B cell (primary cell): ENCODE results near the gene PGGHG. TPM values are rescaled to one million over a fixed set of nuclear protein-coding genes. Genes with fewer than 3 reads are reported as not detected.

Experiments used
- ATAC-seq: fragments of 200-7000 bp; cut with Tn5 transposase; one replicate; pipeline ENCODE4 v1.10.0; 2021; ENCODE audit warnings: low read depth, mild to moderate bottlenecking, moderate number of reproducible peaks, moderate library complexity
- CTCF ChIA-PET: fragments of 350-600 bp; sonication (Branson Sonifier 250); formaldehyde crosslinking; loops from one replicate; lab custom pipeline; 2021; ENCODE audit warnings: antibody characterized with exemption, inconsistent platforms; lab: Charles Lee
- POLR2A ChIA-PET: fragments of 350-600 bp; sonication (Branson Sonifier 250); formaldehyde crosslinking; loops from one replicate; lab custom pipeline; 2021; ENCODE audit warnings: antibody characterized with exemption; lab: Charles Lee
- DNase-seq: peaks from one replicate; pipeline ENCODE4 v3.0.0; 2013
- H2AFZ ChIP-seq: 2 replicates; pipeline ENCODE4 v1.6.1; 2012; ENCODE audit warnings: mild to moderate bottlenecking, low read depth, low read length; ENCODE audit not compliant: insufficient read depth, poor library complexity, severe bottlenecking
- H3K27ac ChIP-seq, 2 donors: 1 replicate in 1 of 2; 2 replicates in 1 of 2; pipeline ENCODE4 v1.5.1; 2012 to 2013; ENCODE audit warnings: low read length in 2 of 2, mild to moderate bottlenecking in 2 of 2, moderate library complexity in 1 of 2
- H3K27me3 ChIP-seq, 4 experiments: fragments of 200-600 bp in 1 of 4; sonication (generic) in 1 of 4; replicated peaks in 1 of 4; 1 replicate in 2 of 4; 2 replicates in 2 of 4; pipeline versions ENCODE4 v1.6.1 to v1.7.0; 2013 to 2016; ENCODE audit warnings: low read length in 3 of 4, mild to moderate bottlenecking in 2 of 4, mixed read lengths in 1 of 4, moderate library complexity in 1 of 4; ENCODE audit not compliant: insufficient read depth in 4 of 4, control insufficient read depth in 3 of 4; ENCODE audit errors: control extremely low read depth in 1 of 4
- H3K36me3 ChIP-seq, 2 experiments: replicated peaks in 1 of 2; 1 replicate in 1 of 2; 2 replicates in 1 of 2; pipeline versions ENCODE4 v1.6.1 to v1.7.1; 2013; ENCODE audit warnings: low read length in 1 of 2; ENCODE audit not compliant: insufficient read depth in 2 of 2, control insufficient read depth in 1 of 2; ENCODE audit errors: control extremely low read depth in 1 of 2, extremely low read depth in 1 of 2
- H3K4me1 ChIP-seq, 2 donors: fragments of 200-600 bp in 1 of 2; sonication (generic) in 1 of 2; 1 replicate in 1 of 2; 2 replicates in 1 of 2; pipeline versions ENCODE4 v1.5.1 to v1.6.1; 2013 to 2017; ENCODE audit warnings: low read length in 2 of 2; ENCODE audit not compliant: control insufficient read depth in 2 of 2, insufficient read depth in 2 of 2
- H3K4me2 ChIP-seq: replicated peaks from 2 replicates; pipeline ENCODE3; 2012; ENCODE audit warnings: mild to moderate bottlenecking, low read depth, low read length; ENCODE audit not compliant: poor library complexity, severe bottlenecking
- H3K4me3 ChIP-seq, 5 experiments: fragments of 200-600 bp in 1 of 5; sonication (generic) in 1 of 5; 1 replicate in 3 of 5; 2 replicates in 2 of 5; pipeline versions ENCODE4 v1.5.1 to v1.7.0; 2011 to 2016; ENCODE audit warnings: low read length in 4 of 5, mild to moderate bottlenecking in 4 of 5, low read depth in 2 of 5, control low read depth in 1 of 5, moderate library complexity in 1 of 5; ENCODE audit not compliant: insufficient read depth in 1 of 5; ENCODE audit errors: control extremely low read depth in 1 of 5, extremely low read depth in 1 of 5
- H3K79me2 ChIP-seq: fragments of 200-600 bp; sonication (generic); one replicate; pipeline ENCODE4 v1.6.0; 2016; ENCODE audit warnings: low read length; ENCODE audit not compliant: control insufficient read depth, insufficient read depth
- H3K9ac ChIP-seq: fragments of 200-600 bp; sonication (generic); 2 replicates; pipeline ENCODE4 v1.6.1; 2017; ENCODE audit warnings: mild to moderate bottlenecking, low read length, moderate library complexity
- H3K9me3 ChIP-seq, 3 donors: one replicate each; pipeline versions ENCODE4 v1.6.1 to v1.7.1; 2013; ENCODE audit warnings: low read length in 2 of 3; ENCODE audit not compliant: control insufficient read depth in 2 of 3, insufficient read depth in 1 of 3; ENCODE audit errors: control extremely low read depth in 1 of 3
- H4K20me1 ChIP-seq: 2 replicates; pipeline ENCODE4 v1.6.0; 2012; ENCODE audit warnings: mild to moderate bottlenecking, low read length; ENCODE audit not compliant: insufficient read depth, control insufficient read depth, poor library complexity, severe bottlenecking
- H3K27ac Mint-ChIP-seq: one replicate; pipeline ENCODE4 v1.8.0; 2021; ENCODE audit warnings: mixed read lengths
- H3K27me3 Mint-ChIP-seq: one replicate; pipeline ENCODE4 v1.8.0; 2021; ENCODE audit warnings: mixed read lengths
- H3K4me1 Mint-ChIP-seq: one replicate; pipeline ENCODE4 v1.8.0; 2021; ENCODE audit warnings: mixed read lengths
- H3K4me3 Mint-ChIP-seq: one replicate; pipeline ENCODE4 v1.8.0; 2021; ENCODE audit warnings: mixed read lengths
- H3K9me3 Mint-ChIP-seq: one replicate; pipeline ENCODE4 v1.8.0; 2022; ENCODE audit warnings: mixed read lengths; ENCODE audit not compliant: insufficient read depth
- EZH2 ChIP-seq: IDR thresholded peaks from 2 replicates; pipeline ENCODE4 v1.6.1; 2012; ENCODE audit warnings: borderline replicate concordance, low read depth, mild to moderate bottlenecking, moderate library complexity, low read length; ENCODE audit not compliant: insufficient read depth, poor library complexity, severe bottlenecking
- WGBS: methylation state at CpG from one replicate; pipeline ENCODE4 v1.1.5; 2013; ENCODE audit warnings: missing lambda C conversion rate; ENCODE audit not compliant: insufficient coverage; 5-methylcytosine and 5-hydroxymethylcytosine counted together
- intact Hi-C: fragments of 100-400 bp; cut with micrococcal nuclease; formaldehyde crosslinking; loops from one replicate; pipeline ENCODE4 v1.10.0; 2022
- polyA plus RNA-seq: library from polyadenylated mRNA; depleted of rRNA; stranded (reverse); fragments of >200 nt; gene quantifications from 2 replicates; pipeline ENCODE4 v1.2.3, GENCODE V29; 2012
- total RNA-seq, 2 donors: library from RNA; stranded (reverse); fragments of 120-200 nt in 1 of 2; gene quantifications; 1 replicate in 1 of 2; 2 replicates in 1 of 2; pipeline versions ENCODE4 v1.2.3 to v1.2.4, GENCODE V29; 2013 to 2022
- TF ChIP-seq, protein P1 (sequence below): fragments of 200-600 bp; IDR thresholded peaks from one replicate; pipeline ENCODE4 v1.8.0; 2022; ENCODE audit warnings: antibody characterized with exemption, mild to moderate bottlenecking

The PGGHG gene
- total and polyA plus RNA-seq, 2 donors (not counting 1 experiment from before 2014, with no cell fraction given) = 159 to 264 TPM

DNA sequence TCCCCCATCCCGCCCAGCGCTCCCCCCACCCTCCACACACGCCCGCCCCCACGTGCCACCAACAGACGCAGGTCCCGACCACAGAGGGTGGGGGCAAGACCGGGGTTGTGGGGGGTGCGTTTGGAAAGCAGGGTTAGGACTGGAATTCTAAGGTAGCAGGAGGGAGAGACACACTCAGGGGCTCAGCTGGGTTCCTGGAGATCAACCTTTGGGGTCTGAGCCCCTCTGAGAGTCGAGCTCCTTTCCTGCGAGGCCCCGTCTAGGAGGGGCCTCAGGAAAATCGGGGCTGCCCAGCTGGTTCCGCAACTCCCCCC, 429 bp downstream of the PGGHG start:
- H3K4me1 Mint-ChIP-seq = peaks cover 20% of the 10 kb centered on the region
- Histone ChIP-seq H3K27ac (no peak overlapping the region), H3K36me3 (no peaks in the 10 kb centered on the region), H3K4me2 (peak overlapping the region; percentile 99), H3K9ac (peak overlapping the region; percentile 28), H3K27me3 (peaks cover 0 to 22% (median 3%) of the 10 kb centered on the region in 4 experiments), H3K4me3 (peak overlapping the region in 3 of 5 experiments; percentile 29 to 63 (median 41)), H3K4me1 (peaks cover 18 to 25% of the 10 kb centered on the region in 2 donors), H3K9me3 (no peaks in the 10 kb centered on the region), H2AFZ (no peak overlapping the region), H4K20me1 (no peaks in the 10 kb centered on the region), H3K79me2 (peaks cover 8% of the 10 kb centered on the region)
- ChIA-PET POLR2A (interaction anchor here (0.8 to 2.7 kb wide), 3 partner anchors 10 to 82 kb away, joined by 3 to 11 read pairs (median 9); partner anchors contain the start of genes BET1L and RIC8A), CTCF (interaction anchor here (0.6 to 5.6 kb wide), 3 partner anchors 16 to 39 kb away, joined by 4 to 35 read pairs (median 5); no protein-coding TSS in a partner anchor)
- peak overlapping the region; percentile 83 for H3K27ac Mint-ChIP-seq
- H3K9me3 Mint-ChIP-seq = no peaks in the 10 kb centered on the region
- ATAC-seq (peak; percentile 7), DNase-seq (no peak)
- peak overlapping the region; percentile 81 for H3K4me3 Mint-ChIP-seq
- intact Hi-C loops = loop anchor here (2.0 to 5.0 kb wide), 2 partner anchors 21 to 52 kb away; partner anchors contain the start of genes PSMD13 and SIRT3
- TF ChIP-seq EZH2 = no peak
- TF ChIP-seq, protein P1, sequence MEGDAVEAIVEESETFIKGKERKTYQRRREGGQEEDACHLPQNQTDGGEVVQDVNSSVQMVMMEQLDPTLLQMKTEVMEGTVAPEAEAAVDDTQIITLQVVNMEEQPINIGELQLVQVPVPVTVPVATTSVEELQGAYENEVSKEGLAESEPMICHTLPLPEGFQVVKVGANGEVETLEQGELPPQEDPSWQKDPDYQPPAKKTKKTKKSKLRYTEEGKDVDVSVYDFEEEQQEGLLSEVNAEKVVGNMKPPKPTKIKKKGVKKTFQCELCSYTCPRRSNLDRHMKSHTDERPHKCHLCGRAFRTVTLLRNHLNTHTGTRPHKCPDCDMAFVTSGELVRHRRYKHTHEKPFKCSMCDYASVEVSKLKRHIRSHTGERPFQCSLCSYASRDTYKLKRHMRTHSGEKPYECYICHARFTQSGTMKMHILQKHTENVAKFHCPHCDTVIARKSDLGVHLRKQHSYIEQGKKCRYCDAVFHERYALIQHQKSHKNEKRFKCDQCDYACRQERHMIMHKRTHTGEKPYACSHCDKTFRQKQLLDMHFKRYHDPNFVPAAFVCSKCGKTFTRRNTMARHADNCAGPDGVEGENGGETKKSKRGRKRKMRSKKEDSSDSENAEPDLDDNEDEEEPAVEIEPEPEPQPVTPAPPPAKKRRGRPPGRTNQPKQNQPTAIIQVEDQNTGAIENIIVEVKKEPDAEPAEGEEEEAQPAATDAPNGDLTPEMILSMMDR = no peak
- 13% methylated on average over 3 of the region's 14 CpGs for WGBS
- peaks cover 9% of the 10 kb centered on the region for H3K27me3 Mint-ChIP-seq
